G401.6 (cell line): ENCODE results near the gene MRC2.

Source experiments
- FAIRE-seq: peaks from 2 replicates; lab custom pipeline; 2012; peaks lifted over from hg19 to GRCh38; lab: Jason Lieb, UNC

MRC2 gene

DNA sequence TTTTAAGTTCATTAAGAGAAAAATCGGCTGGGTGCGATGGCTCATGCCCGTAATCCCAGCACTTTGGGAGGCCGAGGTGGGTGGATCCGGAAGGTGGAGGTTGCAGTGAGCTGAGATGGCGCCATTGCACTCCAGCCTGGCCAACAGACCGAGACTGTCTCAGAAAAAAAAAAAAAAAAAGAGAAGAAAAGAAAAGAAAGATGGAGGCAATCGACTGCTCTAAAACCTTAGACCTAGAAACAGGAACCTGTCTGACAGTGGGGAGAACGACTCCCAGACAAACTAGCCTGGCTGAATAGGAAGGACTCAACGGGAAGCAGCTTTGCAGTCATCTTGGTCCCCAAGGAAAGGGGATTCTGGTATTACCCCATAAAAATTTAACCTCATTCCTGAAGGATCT lies 13.7 kb downstream of the MRC2 start:
- no peak for FAIRE-seq

DNA sequence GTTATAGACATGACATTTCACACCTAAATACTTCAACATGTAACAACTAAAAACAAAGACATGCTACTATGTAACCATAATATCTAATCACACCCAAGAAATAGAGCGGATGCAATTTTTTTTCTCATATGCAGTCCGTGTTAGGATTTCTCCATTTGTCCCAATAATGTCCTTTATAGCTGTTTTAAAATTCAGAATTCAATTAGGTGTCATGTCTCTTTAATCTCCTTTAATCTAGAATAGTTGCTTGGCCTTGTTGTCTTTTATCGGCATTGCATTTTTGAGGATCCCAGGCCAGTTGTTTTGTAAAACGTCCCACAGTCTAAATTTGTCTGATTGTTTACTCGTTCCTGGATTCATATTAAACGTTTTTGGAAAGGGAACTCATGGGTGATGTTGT lies 14.5 kb downstream of the MRC2 start:
- no peak for FAIRE-seq

DNA sequence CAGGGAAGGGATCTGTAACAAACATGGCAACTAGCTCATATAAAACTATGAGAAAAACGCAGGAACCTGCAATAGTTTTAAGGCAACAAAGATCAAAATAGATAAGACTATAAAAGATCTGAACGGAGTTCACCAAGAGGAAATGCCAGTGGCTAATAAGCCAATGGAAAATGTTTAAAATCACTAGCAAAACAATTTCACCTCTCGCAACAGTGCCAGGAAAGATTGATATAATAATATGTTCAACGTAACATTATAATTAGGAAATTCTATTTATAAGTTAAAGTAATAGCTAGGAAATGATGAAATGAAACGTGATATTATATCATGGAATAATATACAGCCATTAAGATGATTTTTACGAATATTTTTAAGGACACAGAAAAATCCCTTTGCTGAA lies 16.0 kb downstream of the MRC2 start:
- FAIRE-seq, result no peak

DNA sequence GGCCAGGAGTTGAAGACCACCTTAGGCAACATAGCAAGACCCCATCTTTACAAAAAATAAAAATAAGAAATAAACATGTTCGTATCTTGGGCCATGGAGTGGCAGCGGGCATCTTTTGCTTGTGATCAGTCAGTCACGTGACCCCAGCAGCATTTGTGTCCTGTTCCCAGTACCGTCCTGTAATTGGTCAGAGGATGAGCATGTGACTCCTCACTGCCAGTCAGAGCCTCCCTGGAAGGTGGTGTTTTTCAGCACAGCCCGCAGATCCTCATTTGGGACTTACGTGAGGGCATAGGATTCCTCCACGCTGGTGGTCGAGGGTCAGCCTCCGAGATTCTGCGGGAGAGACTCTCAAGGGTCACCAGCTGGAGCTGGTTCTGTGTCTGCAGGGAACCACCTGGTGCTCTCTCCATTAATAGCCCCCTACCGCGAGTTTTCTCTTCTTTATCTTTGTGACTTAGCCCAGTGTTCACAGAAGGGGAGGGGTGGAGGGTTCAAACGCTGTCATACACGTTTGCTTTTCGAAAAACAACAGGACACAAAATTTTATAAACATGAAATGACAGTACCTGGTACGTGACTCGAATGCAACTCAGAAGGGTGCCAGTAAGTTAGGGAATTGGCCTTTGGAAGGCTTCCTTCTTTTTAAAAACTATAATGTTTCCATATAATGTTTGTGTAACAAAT lies 17.2 kb downstream of the MRC2 start:
- FAIRE-seq, result no peak

DNA sequence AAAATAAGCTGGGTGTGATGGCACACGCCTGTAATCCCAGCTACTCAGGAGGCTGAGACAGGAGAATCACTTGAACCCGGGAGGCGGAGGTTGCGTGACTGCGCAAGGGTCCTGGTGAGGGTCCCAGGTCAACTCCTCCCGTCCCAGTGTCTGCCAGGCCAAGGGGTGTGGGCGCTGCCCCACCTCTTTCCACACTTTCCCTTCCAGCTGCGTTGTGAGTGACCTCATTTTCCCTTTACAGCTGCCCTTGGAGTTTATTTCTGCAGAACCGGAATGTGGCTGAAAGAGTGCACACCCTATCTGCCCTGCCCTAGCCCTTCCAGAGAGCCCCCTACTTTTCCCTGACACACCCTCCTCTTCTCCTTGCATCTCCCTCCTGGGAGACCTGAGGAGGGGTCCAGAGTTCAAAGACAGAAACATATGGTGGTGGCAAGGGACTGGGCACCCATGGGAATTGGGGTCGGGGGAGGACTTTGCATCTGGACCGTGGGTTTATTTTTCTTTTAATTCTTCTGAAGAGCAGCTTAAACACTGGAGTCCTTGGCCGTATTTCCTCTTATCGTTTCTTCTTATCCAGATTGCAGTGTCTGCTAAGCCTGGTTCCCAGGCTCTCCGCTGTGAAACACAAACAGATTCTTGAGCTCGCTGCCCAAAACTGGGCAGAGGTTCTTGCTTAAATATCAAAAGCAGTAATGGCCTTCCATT lies 20.9 kb downstream of the MRC2 start:
- no peak for FAIRE-seq

DNA sequence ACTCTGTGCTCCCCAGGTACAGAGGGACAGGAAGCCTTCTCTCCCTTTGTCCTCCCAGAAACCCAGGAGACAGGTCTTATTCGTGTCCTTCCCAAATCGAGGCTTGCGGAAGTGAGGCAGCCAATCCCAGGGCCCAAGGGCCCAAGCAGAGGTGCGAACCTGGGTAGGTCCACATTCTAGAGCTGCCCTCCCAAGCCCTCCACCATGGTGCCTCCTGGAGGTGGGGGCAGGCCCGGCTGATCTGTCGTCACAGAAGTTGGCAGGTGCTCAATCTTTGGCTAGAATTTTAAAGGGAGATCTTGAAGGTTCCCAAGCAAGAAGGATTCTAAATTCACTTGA lies 21.5 kb downstream of the MRC2 start:
- no peak for FAIRE-seq

DNA sequence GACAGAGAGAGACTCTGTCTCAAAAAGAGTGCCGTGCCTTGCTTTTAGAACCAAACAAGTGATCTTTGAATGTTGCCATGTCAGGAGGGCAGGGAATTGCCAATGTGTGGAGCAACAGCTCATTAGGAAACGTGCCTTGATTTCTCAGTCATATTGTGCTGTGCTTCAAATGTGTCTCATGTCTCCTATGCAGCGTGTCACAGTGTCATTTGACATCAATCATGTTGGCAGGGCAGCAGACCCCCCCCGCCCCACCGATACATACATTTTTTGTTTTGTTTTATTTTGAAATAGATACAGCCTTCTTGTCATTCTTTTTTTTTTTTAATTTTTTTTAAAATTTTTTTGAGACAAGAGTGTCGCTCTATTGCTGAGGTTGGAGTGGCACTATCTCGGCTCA lies 22.1 kb downstream of the MRC2 start:
- no peak for FAIRE-seq

DNA sequence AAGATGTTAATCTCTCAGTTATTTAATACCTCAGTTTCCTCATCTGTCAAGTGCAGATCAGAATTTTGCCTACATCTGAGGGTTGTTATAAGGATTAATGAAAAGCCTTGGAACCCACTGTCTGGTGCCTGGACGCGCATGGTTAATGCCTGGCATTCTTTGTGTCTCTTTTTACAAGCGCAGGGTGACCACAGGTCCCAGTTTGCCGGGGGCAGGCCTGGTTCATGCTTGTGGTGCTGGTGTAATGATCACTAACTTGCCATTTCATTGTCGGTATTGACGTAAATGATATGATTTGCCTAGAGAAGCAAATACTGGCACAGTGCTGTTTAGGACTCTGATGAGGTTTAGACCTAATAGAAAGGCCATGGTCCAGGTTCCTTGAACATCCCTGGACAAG lies 23.1 kb downstream of the MRC2 start:
- no peak for FAIRE-seq

DNA sequence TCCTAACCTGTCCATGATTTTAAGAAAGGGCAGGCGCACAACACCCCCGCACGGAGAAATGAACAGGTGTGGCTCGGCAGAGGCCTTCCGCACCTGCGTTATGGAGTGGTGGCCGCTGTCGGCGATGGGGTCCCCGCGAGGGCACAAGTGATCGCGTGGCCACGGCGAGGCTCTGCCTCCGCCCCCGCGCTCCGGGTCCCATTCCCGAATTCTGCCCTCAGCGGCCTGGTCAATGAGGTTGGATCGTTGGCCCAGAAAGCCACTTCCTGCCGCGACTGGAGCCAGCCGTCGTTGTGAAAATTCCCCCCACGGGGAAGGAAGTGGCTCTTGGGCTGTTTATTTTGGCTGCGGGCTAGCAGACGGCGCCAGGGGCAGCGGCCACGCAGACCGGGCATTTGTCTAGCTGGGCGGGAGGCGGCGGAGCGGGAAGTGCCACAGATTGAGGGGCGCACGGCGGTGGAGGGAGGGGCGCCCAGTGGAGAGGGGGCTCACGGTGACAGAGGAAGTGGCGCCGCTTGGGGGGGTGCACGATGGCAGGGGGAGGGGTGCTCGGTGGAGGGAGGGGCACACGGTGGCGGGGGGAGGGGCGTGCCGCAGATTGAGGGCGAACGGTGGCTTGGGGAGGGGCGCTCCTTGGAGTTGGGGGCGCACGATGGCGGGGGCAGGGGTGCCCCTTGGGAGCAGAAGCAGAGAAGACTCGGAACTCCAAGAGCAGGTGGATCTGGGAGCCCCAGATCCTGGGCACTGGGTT lies 25.0 kb downstream of the MRC2 start:
- no peak for FAIRE-seq

DNA sequence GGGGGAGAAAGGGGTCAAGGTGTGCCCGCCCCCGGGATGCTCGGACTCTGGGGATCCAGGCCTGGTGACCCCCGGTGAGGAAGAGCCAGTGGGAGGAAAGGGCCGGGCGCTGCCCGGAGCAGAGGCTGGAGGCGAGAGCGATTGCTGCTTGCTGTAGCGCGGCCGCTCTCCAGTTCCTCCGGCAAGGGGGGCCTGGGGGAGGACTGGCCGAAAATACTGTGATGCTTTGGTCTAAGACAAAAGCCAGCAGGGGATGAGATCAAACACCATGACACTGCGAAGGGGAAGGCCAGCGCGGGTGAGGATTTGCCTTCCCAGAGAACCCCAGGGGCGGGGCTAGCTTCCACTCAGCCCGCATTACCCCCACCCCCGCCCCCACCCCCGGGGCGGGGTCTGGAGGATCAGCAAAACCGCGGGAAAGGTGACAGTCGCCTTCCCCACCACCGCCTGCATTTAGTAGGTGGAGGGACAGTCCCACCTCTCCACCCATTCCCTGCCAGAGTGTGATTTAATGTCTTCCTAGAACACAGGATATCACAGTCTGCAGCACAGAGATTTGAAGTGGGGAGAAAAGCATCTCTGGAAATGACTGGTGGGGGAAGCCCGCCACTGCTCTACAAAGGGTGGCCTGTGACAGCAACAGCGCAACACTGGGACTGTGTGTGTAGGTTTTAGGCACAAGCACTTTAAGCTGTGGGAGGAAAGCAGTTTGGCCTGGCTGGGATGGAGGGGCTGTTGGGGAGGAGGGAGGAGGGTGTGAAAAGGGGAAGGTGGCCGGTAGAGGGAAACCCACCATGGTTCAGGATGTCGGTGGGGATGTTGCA lies 25.7 kb downstream of the MRC2 start:
- no peak for FAIRE-seq

DNA sequence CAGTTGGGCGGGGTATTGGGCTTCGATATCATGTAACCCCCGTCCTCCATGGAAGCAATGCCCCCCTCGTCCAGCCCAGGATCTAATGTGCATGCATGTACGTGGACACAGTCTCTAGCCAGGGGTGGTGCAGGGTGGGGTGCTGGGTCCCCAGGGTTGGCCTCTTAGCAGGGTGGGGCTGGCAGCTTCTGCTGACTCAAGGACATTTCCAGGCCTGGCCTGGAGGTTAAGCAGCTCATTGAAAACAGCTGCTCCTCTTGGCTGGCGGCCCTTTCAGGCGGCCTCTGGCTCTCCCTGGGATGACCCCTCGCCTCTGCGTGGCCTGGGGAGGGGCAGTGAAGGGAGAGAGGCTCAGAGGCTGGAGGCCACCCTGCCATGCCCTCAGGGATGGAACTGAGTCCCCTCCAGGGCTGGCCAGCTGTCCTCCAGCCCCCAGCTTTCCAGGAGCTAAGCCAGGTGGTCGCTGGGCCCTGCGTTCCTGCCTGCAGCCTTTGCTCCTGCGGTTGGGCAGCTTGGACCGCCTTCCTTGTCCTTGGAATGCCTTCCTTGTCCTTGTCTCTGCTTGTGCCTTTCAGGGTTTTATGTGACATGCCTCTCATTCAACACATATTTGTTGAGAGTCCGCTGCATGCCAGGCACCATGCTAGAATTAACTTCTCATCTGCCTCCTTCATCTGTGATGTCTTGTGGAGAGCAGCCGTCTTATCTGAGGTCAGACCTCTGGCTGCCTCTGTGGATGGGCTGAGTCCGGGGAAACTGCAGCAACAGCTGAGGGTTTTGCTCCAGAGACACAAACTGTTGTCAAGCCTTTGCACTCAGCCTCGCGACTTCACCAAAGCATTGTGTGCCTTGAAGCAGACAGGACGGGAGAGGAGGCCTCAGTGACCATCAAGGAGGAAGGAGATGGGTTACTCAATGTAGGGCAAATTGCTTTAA lies 26.6 kb downstream of the MRC2 start:
- no peak for FAIRE-seq

DNA sequence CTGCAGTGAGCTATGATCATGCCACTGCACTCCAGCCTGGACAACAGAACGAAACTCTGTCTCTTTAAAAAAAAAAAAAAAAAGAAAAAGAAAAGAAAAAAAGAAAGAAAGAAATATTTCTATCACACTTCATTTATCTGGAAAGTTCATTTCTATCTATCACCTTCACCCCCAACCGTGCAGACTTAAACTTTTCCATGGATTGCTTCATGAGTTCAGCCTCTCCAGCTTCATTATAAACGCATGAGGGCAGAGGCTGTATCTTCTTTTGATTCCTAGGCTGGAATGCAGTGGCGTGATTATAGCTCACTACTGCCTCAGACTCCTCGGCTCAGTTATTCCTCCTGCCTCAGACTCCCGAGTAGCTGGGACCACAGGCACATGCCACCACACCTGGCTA lies 28.2 kb downstream of the MRC2 start:
- FAIRE-seq, result no peak

DNA sequence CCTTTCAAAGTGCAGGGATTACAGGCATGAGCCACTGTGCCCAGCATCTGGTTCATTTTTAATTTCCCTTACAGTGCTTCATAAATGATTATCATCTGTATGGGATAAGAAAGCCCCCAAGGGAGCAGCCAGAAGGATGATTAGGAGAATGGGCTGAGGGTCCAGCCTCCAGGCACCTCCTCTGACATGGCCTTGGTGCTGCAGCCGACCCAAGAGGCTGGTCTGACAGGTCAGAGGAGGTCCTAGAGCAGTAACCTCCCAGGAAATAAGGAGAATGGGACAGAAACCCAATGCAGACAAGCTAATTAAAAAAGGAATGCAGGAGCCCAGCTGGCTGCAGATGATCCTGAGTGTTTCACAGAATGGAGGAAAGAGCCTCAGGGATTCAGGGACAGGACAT lies 29.0 kb downstream of the MRC2 start:
- no peak for FAIRE-seq

DNA sequence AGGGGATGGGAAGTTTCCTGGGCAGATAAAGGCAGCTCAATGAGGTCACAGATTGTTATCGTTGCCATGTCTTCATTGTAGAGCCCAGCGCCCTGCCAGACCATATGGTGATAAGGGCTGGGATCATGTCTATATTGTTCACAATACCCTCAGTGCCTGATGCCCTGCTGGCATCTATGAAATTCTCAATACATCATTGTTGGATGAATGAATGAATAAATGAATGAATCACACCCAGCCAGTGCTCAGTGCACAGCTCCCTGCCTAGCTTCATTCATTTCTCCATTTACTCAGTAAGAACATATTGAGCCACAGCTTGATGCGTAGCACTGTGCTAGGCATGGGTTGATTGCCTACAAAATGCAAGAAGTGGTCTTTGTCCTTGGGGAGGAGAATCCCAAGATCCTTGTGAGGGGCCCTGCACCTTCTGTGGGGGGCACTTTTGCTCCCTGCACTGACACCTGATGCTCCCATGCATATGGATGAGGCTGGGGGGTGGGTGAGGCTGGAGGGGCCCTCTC lies 29.7 kb downstream of the MRC2 start:
- no peak for FAIRE-seq

DNA sequence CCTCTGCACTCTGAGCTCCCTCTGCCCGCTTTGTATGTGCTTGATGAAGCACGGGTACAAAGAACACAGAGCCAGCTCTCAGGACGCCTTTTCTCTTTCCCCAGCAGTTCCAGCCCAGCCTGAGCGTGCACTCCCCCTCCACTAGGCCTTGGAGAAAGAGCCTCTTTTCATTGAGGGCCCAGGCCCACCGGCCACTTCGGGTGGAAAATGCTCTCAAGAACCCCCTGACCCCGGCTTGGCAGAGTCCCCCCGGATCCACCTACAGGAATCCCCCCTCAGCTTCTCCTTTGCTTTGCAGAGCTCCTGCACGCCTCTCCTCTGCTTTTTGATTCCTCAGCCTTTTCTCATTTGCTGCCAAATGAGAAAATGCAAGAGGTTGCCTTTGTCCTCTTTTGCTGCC lies 30.2 kb downstream of the MRC2 start:
- no peak for FAIRE-seq

DNA sequence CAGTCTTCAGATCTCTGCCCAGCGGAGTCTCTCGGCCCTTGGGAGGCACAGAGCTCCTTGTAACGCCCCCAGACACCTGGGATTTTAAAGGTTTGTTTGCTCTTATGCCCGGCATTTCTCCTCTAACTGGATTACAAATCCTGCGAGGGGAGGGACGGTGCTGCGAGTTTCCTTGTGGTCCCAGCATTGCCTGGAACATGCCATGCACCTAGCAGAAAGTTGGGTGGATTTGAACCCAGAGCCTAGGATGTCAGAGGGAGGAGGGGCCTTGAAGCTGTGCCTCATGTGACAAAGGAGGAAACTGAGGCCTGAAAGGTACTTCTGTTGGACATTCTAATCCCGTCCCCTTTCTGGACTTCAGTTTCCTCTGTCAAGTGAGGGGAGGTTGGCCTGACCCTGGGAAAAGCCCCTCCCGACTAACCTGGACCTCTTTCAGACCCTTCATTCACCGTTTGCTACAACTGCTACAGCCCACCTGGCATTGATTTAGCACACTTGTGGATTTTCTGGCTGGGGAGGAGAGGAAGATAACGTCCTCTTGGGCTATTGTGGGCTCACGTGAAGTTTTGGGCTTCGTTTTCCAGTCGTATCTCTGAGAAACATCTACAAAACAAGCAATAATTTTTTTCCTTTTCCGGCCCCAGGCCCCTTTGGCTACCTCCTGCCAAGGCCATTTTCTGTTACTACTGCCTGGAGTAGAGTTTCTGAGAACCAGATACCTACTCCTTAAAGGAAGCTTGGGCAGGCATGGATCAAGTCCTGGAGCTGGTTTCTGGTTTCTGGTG lies 30.9 kb downstream of the MRC2 start:
- no peak for FAIRE-seq

DNA sequence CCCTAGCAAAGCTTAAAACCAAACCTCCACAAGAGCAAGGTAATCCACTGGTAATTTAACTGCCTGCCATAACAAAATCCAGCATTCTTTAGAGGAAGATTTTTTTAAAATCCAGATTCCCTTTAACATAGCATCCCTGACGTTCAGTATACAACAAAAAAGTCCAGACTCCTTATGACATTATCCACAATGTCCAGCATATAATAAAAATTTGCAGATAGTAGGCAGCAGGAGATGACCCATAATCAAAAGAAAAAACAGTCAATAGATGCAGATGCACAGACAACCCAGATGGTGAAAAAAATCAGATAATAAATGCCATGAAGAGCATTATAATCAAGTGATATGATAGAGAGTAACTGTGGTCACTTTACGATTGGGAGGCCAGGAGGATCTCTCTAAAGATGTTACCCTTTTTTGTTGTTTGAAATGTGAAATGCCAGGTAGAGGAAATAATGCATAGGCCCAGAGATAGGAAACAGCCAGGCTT lies 33.2 kb downstream of the MRC2 start:
- FAIRE-seq, result no peak

DNA sequence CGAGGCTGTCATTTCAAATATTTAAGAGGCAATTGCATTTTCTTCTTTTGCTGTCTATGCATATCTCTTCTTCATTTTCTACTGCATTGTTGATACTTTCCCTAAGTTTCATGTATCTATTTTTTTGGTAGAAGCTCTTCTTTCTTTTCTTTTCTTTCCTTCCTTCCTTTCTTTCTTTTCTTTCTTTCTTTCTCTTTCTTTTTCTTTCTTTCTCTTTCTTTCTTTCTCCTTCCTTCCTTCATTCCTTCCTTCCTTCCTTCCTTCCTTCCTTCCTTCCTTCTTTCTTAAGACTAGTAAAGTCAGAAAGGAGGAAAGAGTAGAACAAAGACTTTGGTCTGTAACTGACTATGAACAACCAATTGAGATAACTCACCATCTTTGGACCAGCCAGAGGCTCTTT lies 33.9 kb downstream of the MRC2 start:
- no peak for FAIRE-seq

DNA sequence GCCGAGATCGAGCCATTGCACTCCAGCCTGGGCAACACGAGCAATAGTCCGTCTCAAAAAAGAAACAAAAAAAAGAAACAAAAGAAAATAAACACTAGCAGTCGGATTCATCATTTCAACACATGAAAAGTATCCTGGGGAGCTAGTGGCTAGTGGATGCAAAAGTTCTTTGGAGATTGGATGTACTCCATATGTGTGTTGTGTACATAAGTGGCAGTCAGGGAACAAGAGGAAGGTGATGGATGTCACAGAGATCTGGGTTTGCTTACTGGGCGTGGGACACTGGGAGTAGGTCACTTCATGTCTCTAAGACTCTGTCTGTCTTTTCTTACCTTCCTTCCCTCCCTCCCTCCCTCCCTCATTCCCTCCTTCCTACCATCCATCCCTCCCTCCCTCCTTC lies 35.4 kb downstream of the MRC2 start:
- FAIRE-seq, result no peak

DNA sequence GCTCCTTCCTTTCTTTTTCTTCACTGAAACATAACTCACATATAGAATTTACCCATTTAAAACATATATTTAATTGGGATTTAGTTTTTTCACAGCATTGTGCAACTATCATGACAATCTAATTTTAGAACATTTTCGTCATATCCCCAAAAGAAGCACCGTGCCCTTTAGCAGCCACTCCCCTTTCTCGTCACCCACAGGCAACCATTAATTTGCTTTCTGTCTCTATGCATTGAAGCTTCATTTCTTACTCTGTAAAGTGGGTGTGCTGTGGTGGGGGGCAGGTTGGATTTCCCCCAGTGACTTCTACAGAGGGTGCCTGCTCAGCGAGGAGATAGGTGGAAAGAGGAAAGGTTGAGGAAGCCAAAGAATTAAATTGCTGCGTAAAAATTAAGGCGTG lies 35.8 kb downstream of the MRC2 start:
- FAIRE-seq, result no peak
